ENCODE data around the gene SLC30A10. TPM values are rescaled to one million over a fixed set of nuclear protein-coding genes. Genes with fewer than 3 reads are reported as not detected.
A peak's percentile ranks its signal among the peaks of the same experiment; 100 is the strongest.

Gene SLC30A10
- total RNA-seq (2021) (not detected in 2 replicates), Bru-seq, nascent RNA (not detected), BruChase-seq, experiment 1, labeled RNA remaining after a 2-hour chase (not detected), BruChase-seq, experiment 2, labeled RNA remaining after a 6-hour chase (not detected)
- long read RNA-seq = 0 reads

- Histone ChIP-seq H3K4me1 (ENCODE audit: insufficient read depth, low read length, poor library complexity, severe bottlenecking) (peaks cover 8% of the 10 kb centered on the region), H3K27ac (ENCODE audit: low read depth, low read length, poor library complexity, severe bottlenecking) (no peak within 1 kb of the TSS), H3K36me3 (ENCODE audit: insufficient read depth, low read length, poor library complexity, severe bottlenecking) (no peaks in the 10 kb centered on the region), H3K27me3 (replicated peaks; ENCODE audit: insufficient read depth, low read depth, low read length, poor library complexity) (peaks cover 55% of the 10 kb centered on the region), H3K9me3 (ENCODE audit: low read depth, low read length, poor library complexity, severe bottlenecking) (no peaks in the 10 kb centered on the region), H3K4me3 (ENCODE audit: low read depth, low read length, poor library complexity, severe bottlenecking) (peak within 1 kb of the TSS; percentile 39)
- CTCF ChIA-PET = no interaction called here
- intact Hi-C loops (cut with micrococcal nuclease; ENCODE audit: unreplicated experiment) = no loop called here
- POLR2A ChIA-PET (ENCODE audit: low non-redundant PET) = no interaction called here
- no TSS peak for BruUV-seq (replicated peaks)
- peak; percentile 12 for DNase-seq (ENCODE audit: low spot score)
- TF ChIP-seq EZH2 (IDR thresholded peaks at IDR 0.05; ENCODE audit: borderline replicate concordance, low read depth, low read length, poor library complexity, severe bottlenecking) = peak; percentile 57
- peak; percentile 34 for TF ChIP-seq CTCF (conservative IDR thresholded peaks at IDR 0.05; ENCODE audit: low read depth, low read length)
These were observed at the start of gene SLC30A10 for GRCh38 chr1:219927956-219928790. TSS of gene SLC30A10 (minus strand) at chr1:219928557. CDS start at chr1:219928440, 117 bp downstream.

- no peaks in the 10 kb centered on the region for H3K4me1 ChIP-seq (ENCODE audit: insufficient read depth, low read length, poor library complexity, severe bottlenecking)
- no peak overlapping the region for H3K4me3 ChIP-seq (ENCODE audit: low read depth, low read length, poor library complexity, severe bottlenecking)
- TF ChIP-seq CTCF (conservative IDR thresholded peaks at IDR 0.05; ENCODE audit: low read depth, low read length) (no peak), EZH2 (IDR thresholded peaks at IDR 0.05; ENCODE audit: borderline replicate concordance, low read depth, low read length, poor library complexity, severe bottlenecking) (no peak)
- BruUV-seq (replicated peaks) = no TSS peak
- POLR2A ChIA-PET (ENCODE audit: low non-redundant PET) = no interaction called here
- H3K9me3 ChIP-seq (ENCODE audit: low read depth, low read length, poor library complexity, severe bottlenecking) = no peaks in the 10 kb centered on the region
- CTCF ChIA-PET = no interaction called here
- no peaks in the 10 kb centered on the region for H3K27me3 ChIP-seq (replicated peaks; ENCODE audit: insufficient read depth, low read depth, low read length, poor library complexity)
- H3K36me3 ChIP-seq (ENCODE audit: insufficient read depth, low read length, poor library complexity, severe bottlenecking) = peaks cover 49% of the 10 kb centered on the region
- no peak overlapping the region for H3K27ac ChIP-seq (ENCODE audit: low read depth, low read length, poor library complexity, severe bottlenecking)
- DNase-seq (ENCODE audit: low spot score) = no peak
- intact Hi-C loops (cut with micrococcal nuclease; ENCODE audit: unreplicated experiment) = no loop called here
These were observed 44.9 kb upstream of the SLC30A10 start for GRCh38 chr1:219973213-219973612.

GRCh38 chr1:219967361-219967760 is 39.0 kb upstream of the SLC30A10 start:
- DNase-seq (ENCODE audit: low spot score) = no peak
- Histone ChIP-seq H3K36me3 (ENCODE audit: insufficient read depth, low read length, poor library complexity, severe bottlenecking) (peaks cover 27% of the 10 kb centered on the region), H3K9me3 (ENCODE audit: low read depth, low read length, poor library complexity, severe bottlenecking) (no peaks in the 10 kb centered on the region), H3K4me3 (ENCODE audit: low read depth, low read length, poor library complexity, severe bottlenecking) (no peak overlapping the region), H3K27me3 (replicated peaks; ENCODE audit: insufficient read depth, low read depth, low read length, poor library complexity) (no peaks in the 10 kb centered on the region), H3K27ac (ENCODE audit: low read depth, low read length, poor library complexity, severe bottlenecking) (no peak overlapping the region), H3K4me1 (ENCODE audit: insufficient read depth, low read length, poor library complexity, severe bottlenecking) (no peaks in the 10 kb centered on the region)
- CTCF ChIA-PET = no interaction called here
- intact Hi-C loops (cut with micrococcal nuclease; ENCODE audit: unreplicated experiment) = no loop called here
- POLR2A ChIA-PET (ENCODE audit: low non-redundant PET) = no interaction called here
- no TSS peak for BruUV-seq (replicated peaks)
- TF ChIP-seq CTCF (conservative IDR thresholded peaks at IDR 0.05; ENCODE audit: low read depth, low read length) = no peak
- TF ChIP-seq EZH2 (IDR thresholded peaks at IDR 0.05; ENCODE audit: borderline replicate concordance, low read depth, low read length, poor library complexity, severe bottlenecking) = no peak
